ENCODE measurements around the gene POU2AF2.

Gene POU2AF2

GRCh38 chr11:111327908-111328624, 82.5 kb downstream of the POU2AF2 start:
- no peak for DNase-seq
- intact Hi-C loops (cut with DNase I), result no loop called here

DNA sequence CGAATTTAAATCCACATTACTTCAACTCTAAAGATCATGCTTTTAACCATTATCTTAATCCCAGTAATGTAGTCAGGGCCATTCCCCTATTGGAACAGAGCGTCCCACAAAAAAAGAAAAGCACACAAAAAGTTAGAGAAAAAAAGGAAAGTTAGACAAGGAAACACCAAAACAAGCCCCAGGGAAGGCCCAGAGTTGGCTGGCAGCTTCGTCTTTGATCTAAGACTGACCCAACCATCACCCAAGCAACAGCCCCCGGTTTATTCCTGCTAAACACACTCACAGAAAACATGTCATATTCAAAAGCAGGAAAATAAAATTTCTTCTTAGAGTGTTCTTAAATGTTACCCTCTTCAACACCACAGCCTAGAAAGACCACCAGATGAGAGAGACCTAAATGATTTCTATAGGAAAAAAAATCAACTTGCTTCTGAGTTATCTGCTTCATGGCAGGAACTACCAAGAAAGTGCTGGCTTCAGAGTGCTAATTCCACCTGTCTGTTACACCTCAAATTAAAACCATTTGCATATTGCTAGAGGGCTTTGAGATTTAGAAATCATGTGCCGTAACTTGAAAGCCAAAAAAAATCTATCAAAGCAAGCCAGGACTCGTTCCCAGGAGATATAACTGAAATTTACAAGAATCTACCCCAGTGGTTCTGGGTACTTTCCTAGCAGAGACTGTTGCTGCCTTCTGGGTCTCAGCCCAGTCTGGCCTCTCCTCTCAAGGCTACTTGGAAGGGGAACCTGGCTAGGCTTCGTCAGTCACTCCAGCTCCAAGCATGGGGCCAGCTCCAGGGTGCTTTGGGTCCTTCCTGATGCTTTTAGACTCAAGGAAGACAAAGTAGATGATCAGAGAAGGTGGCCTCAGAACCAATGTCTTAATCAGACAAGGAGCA, 84.0 kb downstream of the POU2AF2 start:
- intact Hi-C loops (cut with DNase I), result no loop called here
- DNase-seq, result peak in 4 of 10 donors; percentile 37 to 85 (median 42)

DNA sequence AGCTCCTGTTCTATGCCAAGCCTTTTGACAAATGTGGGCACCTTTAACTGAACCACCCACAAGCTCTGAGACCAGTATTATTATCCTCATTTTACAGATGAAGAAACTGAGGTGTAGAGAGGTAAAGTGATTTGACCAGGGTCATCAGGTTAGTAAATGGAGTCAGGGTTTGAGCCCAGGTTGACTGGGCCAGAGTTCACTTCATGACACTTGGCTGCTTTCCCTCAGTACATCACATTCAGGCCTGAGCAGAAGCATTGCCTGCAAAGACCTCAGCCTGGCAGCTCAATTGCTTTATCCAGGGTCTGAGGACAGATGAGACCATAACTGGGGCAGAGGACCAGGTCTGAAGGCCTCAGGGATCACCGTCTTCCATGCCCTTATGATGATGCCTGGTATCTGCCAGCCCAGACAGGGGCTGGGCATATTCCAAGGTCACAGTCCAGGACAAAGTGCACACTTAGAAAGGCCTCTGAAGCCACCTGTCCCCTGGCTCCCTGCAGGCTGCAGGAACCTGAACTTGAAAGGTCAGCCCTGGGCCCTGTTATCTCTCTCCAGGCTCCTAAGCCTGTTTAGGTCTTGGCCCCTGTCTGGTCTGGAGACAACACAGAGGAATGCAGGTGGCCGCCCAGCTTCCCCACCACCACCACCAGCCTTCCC, 84.8 kb downstream of the POU2AF2 start:
- DNase-seq, result no peak
- intact Hi-C loops (cut with DNase I), result no loop called here

DNA sequence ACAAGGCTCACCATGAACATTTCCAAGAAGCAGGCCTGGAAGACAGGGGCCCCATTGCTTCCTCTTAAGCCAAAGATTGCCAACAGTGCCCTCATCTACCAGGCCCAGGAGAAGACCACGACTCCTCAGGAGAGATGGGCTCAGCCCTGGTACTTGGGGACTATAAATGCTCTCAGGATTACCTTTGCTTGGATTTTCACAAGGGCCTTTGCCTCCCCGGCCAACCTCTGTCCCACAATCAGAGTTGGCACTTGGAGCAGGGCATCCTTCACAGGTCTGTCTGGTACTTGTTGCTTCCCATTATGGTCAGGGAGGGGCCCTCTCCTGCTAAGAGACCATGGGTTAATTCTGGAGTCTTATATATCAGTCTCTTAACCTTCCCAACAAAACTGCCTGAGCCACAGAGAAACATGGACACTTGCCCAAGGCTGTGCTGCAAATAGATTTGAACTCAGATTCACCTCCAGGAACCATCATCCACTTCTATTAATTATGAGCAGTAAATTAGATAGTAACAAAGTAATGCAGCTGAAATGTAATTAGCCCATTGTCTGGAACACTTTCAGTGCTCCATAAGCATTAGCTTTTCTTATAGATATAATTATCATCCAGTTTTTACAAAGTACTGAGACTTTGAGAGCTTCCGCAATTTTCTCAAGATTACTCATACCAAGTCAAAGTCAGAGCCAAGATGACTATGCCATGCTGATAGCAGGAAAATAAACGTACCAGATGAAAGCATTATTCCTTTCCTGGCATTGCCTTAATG, 86.4 kb downstream of the POU2AF2 start:
- intact Hi-C loops (cut with DNase I), result no loop called here
- DNase-seq, result no peak

GRCh38 chr11:111334532-111335502, 89.3 kb downstream of the POU2AF2 start:
- DNase-seq, result no peak
- intact Hi-C loops (cut with DNase I), result no loop called here

GRCh38 chr11:111335549-111335948, 90.0 kb downstream of the POU2AF2 start:
- no peak for DNase-seq
- intact Hi-C loops (cut with DNase I), result no loop called here
